ENCODE data around the gene RCE1.

- TF ChIP-seq, protein P1, sequence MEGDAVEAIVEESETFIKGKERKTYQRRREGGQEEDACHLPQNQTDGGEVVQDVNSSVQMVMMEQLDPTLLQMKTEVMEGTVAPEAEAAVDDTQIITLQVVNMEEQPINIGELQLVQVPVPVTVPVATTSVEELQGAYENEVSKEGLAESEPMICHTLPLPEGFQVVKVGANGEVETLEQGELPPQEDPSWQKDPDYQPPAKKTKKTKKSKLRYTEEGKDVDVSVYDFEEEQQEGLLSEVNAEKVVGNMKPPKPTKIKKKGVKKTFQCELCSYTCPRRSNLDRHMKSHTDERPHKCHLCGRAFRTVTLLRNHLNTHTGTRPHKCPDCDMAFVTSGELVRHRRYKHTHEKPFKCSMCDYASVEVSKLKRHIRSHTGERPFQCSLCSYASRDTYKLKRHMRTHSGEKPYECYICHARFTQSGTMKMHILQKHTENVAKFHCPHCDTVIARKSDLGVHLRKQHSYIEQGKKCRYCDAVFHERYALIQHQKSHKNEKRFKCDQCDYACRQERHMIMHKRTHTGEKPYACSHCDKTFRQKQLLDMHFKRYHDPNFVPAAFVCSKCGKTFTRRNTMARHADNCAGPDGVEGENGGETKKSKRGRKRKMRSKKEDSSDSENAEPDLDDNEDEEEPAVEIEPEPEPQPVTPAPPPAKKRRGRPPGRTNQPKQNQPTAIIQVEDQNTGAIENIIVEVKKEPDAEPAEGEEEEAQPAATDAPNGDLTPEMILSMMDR (IDR thresholded peaks at IDR 0.05) = no peak
- TF ChIP-seq POLR2A (IDR thresholded peaks at IDR 0.05) = no peak
These were observed 1.4 kb upstream of the RCE1 start for GRCh38 chr11:66841861-66842260.

Data from testis (tissue), 2 donors.